Activated CD8-positive, alpha-beta T cell treated with anti-CD3 and anti-CD28 coated beads for 36 hours (primary cell): Measurements from ENCODE around the gene POU4F3. TPM values are rescaled to one million over a fixed set of nuclear protein-coding genes. Genes with fewer than 3 reads are reported as not detected.
A peak's percentile ranks its signal among the peaks of the same experiment; 100 is the strongest.

Experiments
- ATAC-seq: fragments of 200-7000 bp; cut with Tn5 transposase; one replicate; pipeline ENCODE4 v1.10.0; 2021; ENCODE audit warnings: mild to moderate bottlenecking, moderate library complexity
- CTCF ChIA-PET: fragments of 350-600 bp; sonication (Branson Sonifier 250); formaldehyde crosslinking; loops from one replicate; lab custom pipeline; 2021; ENCODE audit warnings: antibody characterized with exemption; lab: Charles Lee
- POLR2A ChIA-PET: fragments of 350-600 bp; sonication (Branson Sonifier 250); formaldehyde crosslinking; loops from one replicate; lab custom pipeline; 2021; ENCODE audit warnings: antibody characterized with exemption; lab: Charles Lee
- DNase-seq: peaks from one replicate; pipeline ENCODE4 v3.0.0-alpha.2; 2020
- H3K27ac Mint-ChIP-seq: one replicate; pipeline ENCODE4 v1.8.0; 2021; ENCODE audit warnings: mild to moderate bottlenecking, mixed read lengths
- H3K27me3 Mint-ChIP-seq: one replicate; pipeline ENCODE4 v1.8.0; 2021; ENCODE audit warnings: mixed read lengths
- H3K36me3 Mint-ChIP-seq: one replicate; pipeline ENCODE4 v1.8.0; 2021; ENCODE audit warnings: low read depth, mixed read lengths
- H3K4me1 Mint-ChIP-seq: one replicate; pipeline ENCODE4 v1.8.0; 2021; ENCODE audit warnings: low read depth, mixed read lengths
- H3K4me3 Mint-ChIP-seq: one replicate; pipeline ENCODE4 v1.8.0; 2021; ENCODE audit warnings: mild to moderate bottlenecking, moderate library complexity, mixed read lengths
- H3K9me3 Mint-ChIP-seq: one replicate; pipeline ENCODE4 v1.8.0; 2021; ENCODE audit warnings: mixed read lengths
- intact Hi-C: fragments of 100-400 bp; cut with micrococcal nuclease; formaldehyde crosslinking; loops from one replicate; pipeline ENCODE4 v1.10.0; 2022
- total RNA-seq, 2 experiments: library from RNA; stranded (reverse); gene quantifications; one replicate each; pipeline ENCODE4 v1.2.3, GENCODE V29; 2021
- TF ChIP-seq, protein P1 (sequence below): fragments of 200-600 bp; IDR thresholded peaks from one replicate; pipeline ENCODE4 v1.8.0; 2022; ENCODE audit warnings: antibody characterized with exemption, mild to moderate bottlenecking

POU4F3 gene
- total RNA-seq, 2 experiments from 2014 or later, result not detected

DNA sequence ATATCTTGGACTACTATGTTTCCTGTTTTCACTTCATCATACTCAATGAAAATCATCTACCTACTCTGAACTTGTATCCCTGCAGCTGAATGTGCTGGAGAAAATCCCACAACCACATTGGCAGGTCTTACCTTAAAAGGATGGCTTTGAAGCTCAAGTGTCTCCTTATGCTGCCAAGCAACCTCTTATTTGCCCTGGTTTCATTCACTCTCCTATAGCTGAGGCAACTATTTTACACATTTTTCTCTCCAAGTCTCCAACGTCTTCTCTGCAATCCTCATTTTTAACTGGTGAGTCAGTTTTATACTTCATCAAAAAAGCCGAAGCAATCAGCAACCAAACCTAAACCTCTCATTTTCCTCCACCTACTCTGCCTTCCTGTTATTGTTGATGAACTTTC lies 49.7 kb downstream of the POU4F3 start:
- Mint-ChIP-seq H3K4me3 (no peak overlapping the region), H3K36me3 (no peaks in the 10 kb centered on the region), H3K4me1 (no peaks in the 10 kb centered on the region), H3K27me3 (no peaks in the 10 kb centered on the region), H3K9me3 (no peaks in the 10 kb centered on the region), H3K27ac (no peak overlapping the region)
- POLR2A ChIA-PET, result interaction anchor here (0.5 kb wide), 1 partner anchor 11 kb away, joined by 3 read pairs; no protein-coding TSS in a partner anchor
- CTCF ChIA-PET, result interaction anchor here (1.1 kb wide), 1 partner anchor 17 kb away, joined by 3 read pairs; no protein-coding TSS in a partner anchor
- ATAC-seq, result no peak
- intact Hi-C loops, result no loop called here
- no peak for DNase-seq
- TF ChIP-seq, protein P1, sequence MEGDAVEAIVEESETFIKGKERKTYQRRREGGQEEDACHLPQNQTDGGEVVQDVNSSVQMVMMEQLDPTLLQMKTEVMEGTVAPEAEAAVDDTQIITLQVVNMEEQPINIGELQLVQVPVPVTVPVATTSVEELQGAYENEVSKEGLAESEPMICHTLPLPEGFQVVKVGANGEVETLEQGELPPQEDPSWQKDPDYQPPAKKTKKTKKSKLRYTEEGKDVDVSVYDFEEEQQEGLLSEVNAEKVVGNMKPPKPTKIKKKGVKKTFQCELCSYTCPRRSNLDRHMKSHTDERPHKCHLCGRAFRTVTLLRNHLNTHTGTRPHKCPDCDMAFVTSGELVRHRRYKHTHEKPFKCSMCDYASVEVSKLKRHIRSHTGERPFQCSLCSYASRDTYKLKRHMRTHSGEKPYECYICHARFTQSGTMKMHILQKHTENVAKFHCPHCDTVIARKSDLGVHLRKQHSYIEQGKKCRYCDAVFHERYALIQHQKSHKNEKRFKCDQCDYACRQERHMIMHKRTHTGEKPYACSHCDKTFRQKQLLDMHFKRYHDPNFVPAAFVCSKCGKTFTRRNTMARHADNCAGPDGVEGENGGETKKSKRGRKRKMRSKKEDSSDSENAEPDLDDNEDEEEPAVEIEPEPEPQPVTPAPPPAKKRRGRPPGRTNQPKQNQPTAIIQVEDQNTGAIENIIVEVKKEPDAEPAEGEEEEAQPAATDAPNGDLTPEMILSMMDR, result no peak

DNA sequence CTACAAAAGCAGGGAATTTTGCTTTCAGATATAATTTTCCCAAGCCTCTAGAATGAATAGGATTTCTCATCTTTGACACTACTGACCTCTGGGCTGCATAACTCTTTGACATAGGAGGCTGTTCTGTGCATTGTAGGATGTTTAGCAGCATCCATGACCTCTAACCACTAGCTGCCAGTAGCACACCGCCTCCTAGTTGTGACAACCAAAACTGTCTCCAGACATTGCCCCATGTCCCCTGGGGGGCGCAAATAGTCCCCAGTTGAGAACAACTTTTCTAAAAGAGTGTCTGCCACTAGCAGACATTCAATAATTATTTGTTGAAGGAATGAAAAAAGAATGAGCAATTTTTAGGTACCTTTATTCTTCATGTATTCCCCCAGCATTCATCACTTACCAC lies 51.8 kb downstream of the POU4F3 start:
- intact Hi-C loops, result no loop called here
- no peak for ATAC-seq
- no peak overlapping the region for H3K27ac Mint-ChIP-seq
- DNase-seq, result peak; percentile 6
- CTCF ChIA-PET, result no interaction called here
- peaks cover 3% of the 10 kb centered on the region for H3K27me3 Mint-ChIP-seq
- no peaks in the 10 kb centered on the region for H3K4me1 Mint-ChIP-seq
- H3K9me3 Mint-ChIP-seq, result no peaks in the 10 kb centered on the region
- no peak overlapping the region for H3K4me3 Mint-ChIP-seq
- POLR2A ChIA-PET, result no interaction called here
- TF ChIP-seq, protein P1, result no peak
- no peaks in the 10 kb centered on the region for H3K36me3 Mint-ChIP-seq

Other genes starting within 250 kb of the POU4F3 start
- gene PLAC8L1, start 233.3 kb upstream of the POU4F3 start, total RNA-seq, result under 1 TPM in 1 of 2 experiments, not detected in 1; 0.61 TPM
- gene LARS1, start 156.2 kb upstream of the POU4F3 start, total RNA-seq, result 100 to 1,000 TPM; 144 to 152 TPM
- 10 to 100 TPM; 29.1 to 29.3 TPM for gene RBM27, start 135.2 kb upstream of the POU4F3 start, total RNA-seq
- 100 to 1,000 TPM; 116 to 120 TPM for gene TCERG1, start 108.5 kb downstream of the POU4F3 start, total RNA-seq
- not detected for gene GPR151, start 177.4 kb downstream of the POU4F3 start, total RNA-seq